Measurements from ENCODE around the gene CNGA2. TPM values are rescaled to one million over a fixed set of nuclear protein-coding genes. Genes with fewer than 3 reads are reported as not detected.
"Not testable (repeated sequence)": the region's sequence is repeated elsewhere in the genome, so short reads cannot be mapped to it uniquely, and the experiment has no call there.

CNGA2 gene
- total RNA-seq, 4 donors from 2014 or later: not detected

DNA sequence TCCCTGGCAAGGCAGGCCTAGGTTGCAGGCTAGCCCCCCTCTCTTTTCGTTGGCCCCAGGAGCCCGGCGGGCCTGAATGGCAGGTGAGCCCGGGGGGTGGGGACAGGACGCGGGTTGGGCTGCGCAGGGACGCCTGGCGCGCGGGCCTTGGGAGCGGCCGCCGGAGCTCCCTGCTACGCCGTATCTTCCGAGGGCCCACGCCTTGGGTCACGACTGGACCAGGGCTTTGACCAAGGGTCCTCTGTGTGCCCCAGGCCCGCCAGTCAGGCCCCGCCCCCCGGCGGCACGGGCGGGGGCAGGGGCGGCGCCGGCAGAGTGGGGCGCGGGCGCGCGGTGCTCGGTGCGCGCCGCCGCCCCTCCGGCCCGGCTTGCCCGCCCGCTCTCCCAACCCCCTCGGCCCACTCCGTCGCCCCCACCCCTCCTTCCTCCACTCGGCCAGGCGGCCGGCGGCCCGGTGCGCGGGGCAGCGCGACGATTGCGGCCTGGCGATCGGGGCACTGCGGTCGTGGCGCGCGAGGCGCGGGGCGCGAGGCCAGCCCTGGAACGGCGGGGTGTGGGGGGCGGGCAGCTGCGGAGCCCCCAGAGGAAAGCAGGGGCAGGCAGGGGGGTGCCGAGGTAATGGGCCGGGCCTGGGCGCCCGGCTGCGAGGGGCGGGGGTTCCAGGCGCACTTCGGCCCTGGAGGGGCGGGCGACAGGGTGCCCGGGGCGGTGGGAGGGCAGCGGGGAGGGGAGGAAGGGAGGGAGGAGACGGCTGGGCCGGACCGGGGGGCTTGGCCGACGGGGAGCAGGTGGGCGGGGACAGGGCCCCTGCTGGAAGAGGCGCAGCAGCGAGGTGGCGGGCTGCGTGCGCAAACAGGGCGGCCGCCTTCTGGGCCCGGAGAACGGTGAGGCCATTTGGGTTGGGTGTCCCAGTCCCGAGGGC is 39.6 kb upstream of the CNGA2 start, which contains the start of gene PRRG3:
PRRG3 (plus strand) TSS at position 798 of the 922 bp plus-strand sequence. CDS start 3,357 bp downstream, outside the sequence.
- 7 to 48% methylated on average over 9 to 44 of the region's 100 CpGs for WGBS, 2 donors
- no peak within 1 kb of the TSS for H3K4me3 ChIP-seq (ENCODE audit: low read depth, poor library complexity, severe bottlenecking)
- intact Hi-C loops (cut with DNase I; ENCODE audit: low total_unique reads): no loop called here
- peak in 1 of 2 donors; percentile 83 for DNase-seq (ENCODE audit: low spot score in 2 of 2)
- TF ChIP-seq POLR2A (IDR thresholded peaks at IDR 0.05): no peak
- TF ChIP-seq, protein P1, sequence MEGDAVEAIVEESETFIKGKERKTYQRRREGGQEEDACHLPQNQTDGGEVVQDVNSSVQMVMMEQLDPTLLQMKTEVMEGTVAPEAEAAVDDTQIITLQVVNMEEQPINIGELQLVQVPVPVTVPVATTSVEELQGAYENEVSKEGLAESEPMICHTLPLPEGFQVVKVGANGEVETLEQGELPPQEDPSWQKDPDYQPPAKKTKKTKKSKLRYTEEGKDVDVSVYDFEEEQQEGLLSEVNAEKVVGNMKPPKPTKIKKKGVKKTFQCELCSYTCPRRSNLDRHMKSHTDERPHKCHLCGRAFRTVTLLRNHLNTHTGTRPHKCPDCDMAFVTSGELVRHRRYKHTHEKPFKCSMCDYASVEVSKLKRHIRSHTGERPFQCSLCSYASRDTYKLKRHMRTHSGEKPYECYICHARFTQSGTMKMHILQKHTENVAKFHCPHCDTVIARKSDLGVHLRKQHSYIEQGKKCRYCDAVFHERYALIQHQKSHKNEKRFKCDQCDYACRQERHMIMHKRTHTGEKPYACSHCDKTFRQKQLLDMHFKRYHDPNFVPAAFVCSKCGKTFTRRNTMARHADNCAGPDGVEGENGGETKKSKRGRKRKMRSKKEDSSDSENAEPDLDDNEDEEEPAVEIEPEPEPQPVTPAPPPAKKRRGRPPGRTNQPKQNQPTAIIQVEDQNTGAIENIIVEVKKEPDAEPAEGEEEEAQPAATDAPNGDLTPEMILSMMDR (IDR thresholded peaks at IDR 0.05): no peak

DNA sequence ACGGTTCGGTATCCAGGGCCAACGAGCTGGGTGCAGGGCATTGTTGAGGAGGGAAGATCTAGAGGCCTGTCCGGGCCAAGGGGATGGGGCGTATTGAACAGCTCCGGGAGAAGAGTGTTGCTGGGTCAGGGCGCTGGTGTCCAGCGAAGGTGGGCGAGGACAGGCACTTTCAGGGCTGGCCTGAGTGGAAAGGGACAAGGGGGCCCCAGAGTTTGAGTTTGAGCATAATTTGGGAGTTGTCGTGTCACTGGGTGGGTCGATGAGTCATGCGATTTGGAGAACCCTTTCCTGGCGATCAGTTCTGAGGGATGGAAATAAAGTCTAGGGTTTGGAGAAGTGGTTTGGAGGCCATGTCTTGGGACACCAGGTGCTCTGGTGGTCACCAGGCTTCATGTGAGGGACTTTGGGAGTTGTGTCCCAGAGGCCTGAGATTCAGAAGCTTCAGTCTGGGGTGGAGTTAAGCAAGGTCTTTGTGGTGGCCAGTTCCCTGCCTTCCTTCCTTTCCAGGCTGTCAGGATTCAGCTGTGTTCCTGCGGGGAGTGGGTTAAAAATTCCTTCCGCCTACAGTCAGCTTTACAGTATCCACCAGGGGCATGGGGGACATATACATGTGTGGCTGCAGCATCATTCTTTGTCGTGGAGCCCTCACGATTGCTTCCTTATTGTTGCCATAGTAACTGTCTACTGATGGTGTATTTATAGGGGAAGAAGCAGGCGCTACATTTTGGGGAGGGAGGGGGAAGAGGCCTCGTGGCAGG is 38.8 kb upstream of the CNGA2 start:
- TF ChIP-seq, protein P1 (IDR thresholded peaks at IDR 0.05): no peak
- no peak for TF ChIP-seq POLR2A (IDR thresholded peaks at IDR 0.05)
- no peak overlapping the region for H3K4me3 ChIP-seq (ENCODE audit: low read depth, poor library complexity, severe bottlenecking)
- intact Hi-C loops (cut with DNase I; ENCODE audit: low total_unique reads): no loop called here
- no peak for DNase-seq (ENCODE audit: low spot score in 2 of 2)
- 24 to 46% methylated on average over 10 to 17 of the region's 19 CpGs for WGBS, 2 donors

DNA sequence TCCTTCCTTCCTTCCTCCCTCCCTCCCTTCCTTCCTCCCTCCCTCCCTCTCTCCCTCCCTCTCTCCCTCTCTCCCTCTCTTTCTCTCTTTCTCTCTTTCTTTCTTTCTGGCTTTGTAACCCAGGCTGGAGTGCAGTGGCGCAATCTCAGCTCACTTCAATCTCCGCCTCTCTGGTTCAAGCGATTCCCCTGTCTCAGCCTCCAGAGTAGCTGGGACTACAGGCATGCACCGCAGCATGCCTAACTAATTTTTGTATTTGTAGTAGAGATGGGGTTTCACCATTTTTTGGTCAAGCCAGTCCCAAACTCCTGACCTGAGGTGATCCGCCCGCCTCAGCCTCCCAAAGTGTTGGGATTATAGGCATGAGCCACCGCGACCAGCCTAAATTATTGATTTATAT is 37.5 kb upstream of the CNGA2 start:
- peak in 1 of 2 donors; percentile 71 for DNase-seq (ENCODE audit: low spot score in 2 of 2)
- intact Hi-C loops (cut with DNase I; ENCODE audit: low total_unique reads); H3K4me3 ChIP-seq (ENCODE audit: low read depth, poor library complexity, severe bottlenecking): not testable (repeated sequence)
- 70 to 74% methylated on average over 8 of the region's 8 CpGs for WGBS, 2 donors

DNA sequence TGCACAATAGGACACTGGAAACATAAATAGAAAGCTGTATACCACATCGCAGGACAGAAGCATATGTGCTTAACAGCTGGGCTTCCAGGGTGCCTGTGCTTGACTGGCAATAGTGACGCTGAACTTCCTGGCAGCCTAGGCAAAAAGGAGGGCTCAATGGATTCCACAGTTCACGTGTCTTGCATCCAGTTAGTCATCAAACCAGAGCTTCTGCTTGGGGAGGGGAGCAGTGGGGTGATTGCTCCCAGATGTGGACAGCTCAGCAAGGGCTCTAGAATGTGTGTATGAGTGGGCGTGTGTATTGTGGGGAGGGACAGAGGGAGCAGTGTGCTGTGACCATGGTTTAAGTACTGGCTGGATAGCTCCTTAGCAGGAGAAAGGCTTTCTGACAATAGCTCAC is 37.0 kb upstream of the CNGA2 start:
- TF ChIP-seq, protein P1 (IDR thresholded peaks at IDR 0.05): no peak
- TF ChIP-seq POLR2A (IDR thresholded peaks at IDR 0.05): no peak
- WGBS, 2 donors: 49 to 64% methylated on average over 4 of the region's 4 CpGs
- peak; percentile 30 to 84 for DNase-seq (ENCODE audit: low spot score in 2 of 2)
- no peak overlapping the region for H3K4me3 ChIP-seq (ENCODE audit: low read depth, poor library complexity, severe bottlenecking)
- intact Hi-C loops (cut with DNase I; ENCODE audit: low total_unique reads): no loop called here

DNA sequence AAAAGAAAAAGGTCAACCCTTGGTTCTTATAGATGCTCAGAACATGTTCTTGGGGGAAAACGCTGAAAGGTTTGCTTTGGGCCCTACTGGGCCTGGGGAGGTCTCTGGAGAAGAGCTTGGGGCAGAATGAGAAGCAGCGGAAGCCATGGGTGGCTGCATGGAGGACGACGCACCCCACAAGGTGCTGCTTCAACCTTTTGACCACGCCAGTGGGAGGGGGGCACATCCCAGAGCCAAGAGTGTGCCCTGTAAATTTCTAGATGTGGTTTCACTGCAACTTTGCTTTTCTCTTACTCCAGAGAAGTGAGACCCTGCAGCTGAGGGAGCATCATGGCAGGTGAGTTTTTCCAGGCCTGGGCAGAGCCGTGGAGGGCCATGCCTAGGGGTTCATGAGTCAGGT is 36.1 kb upstream of the CNGA2 start:
- no peak for TF ChIP-seq POLR2A (IDR thresholded peaks at IDR 0.05)
- TF ChIP-seq, protein P1 (IDR thresholded peaks at IDR 0.05): no peak
- 74 to 90% methylated on average over 5 to 6 of the region's 6 CpGs for WGBS, 2 donors
- DNase-seq (ENCODE audit: low spot score in 2 of 2): peak in 1 of 2 donors; percentile 73
- intact Hi-C loops (cut with DNase I; ENCODE audit: low total_unique reads): no loop called here
- H3K4me3 ChIP-seq (ENCODE audit: low read depth, poor library complexity, severe bottlenecking): no peak overlapping the region

DNA sequence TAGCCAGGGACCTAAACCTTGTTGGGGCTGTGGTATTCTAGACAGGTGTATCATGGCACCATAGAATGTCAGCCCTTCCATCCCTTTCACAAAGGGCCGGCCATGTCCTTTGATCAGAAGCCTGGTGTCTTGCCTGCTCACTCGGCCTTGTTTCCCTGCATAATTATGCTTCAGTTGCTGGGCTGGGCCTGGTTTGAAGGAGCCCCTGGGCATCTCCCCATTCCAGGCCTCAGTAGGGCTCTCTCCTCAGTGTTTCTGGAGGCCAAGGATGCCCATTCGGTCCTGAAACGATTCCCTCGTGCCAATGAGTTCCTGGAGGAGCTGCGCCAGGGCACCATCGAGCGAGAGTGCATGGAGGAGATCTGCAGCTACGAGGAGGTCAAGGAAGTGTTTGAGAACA is 34.8 kb upstream of the CNGA2 start:
- H3K4me3 ChIP-seq (ENCODE audit: low read depth, poor library complexity, severe bottlenecking): no peak overlapping the region
- no peak for TF ChIP-seq POLR2A (IDR thresholded peaks at IDR 0.05)
- TF ChIP-seq, protein P1 (IDR thresholded peaks at IDR 0.05): no peak
- DNase-seq (ENCODE audit: low spot score in 2 of 2): peak in 1 of 2 donors; percentile 49
- intact Hi-C loops (cut with DNase I; ENCODE audit: low total_unique reads): no loop called here
- WGBS, 2 donors: 91 to 94% methylated on average over 9 of the region's 9 CpGs
